ENCODE results near the gene COL20A1. TPM values are rescaled to one million over a fixed set of nuclear protein-coding genes. Genes with fewer than 3 reads are reported as not detected.
A peak's percentile ranks its signal among the peaks of the same experiment; 100 is the strongest.

COL20A1 gene
- total RNA-seq, 1 donor from 2014 or later: 5.0 TPM

- peaks cover 3% of the 10 kb centered on the region for H3K9me3 Mint-ChIP-seq (ENCODE audit: unreplicated experiment)
- Histone ChIP-seq H3K79me2 (ENCODE audit: insufficient read depth, low read length) (no peaks in the 10 kb centered on the region), H2AFZ (ENCODE audit: low read depth, low read length) (no peak overlapping the region), H3K9me3 (ENCODE audit: insufficient read depth, low read depth, low read length) (no peaks in the 10 kb centered on the region), H3K27me3 (ENCODE audit: insufficient read depth, low read length) (peaks cover 13% of the 10 kb centered on the region), H3K4me2 (ENCODE audit: low read length) (no peak overlapping the region), H3K4me1 (ENCODE audit: insufficient read depth, low read length) (no peaks in the 10 kb centered on the region), H3K9ac (ENCODE audit: low read length) (no peak overlapping the region), H3K27ac (ENCODE audit: low read depth, low read length) (no peak overlapping the region), H3K4me3 (ENCODE audit: insufficient read depth, low read depth, low read length) (no peak overlapping the region), H4K20me1 (ENCODE audit: insufficient read depth, low read length) (no peaks in the 10 kb centered on the region), H3K36me3 (ENCODE audit: insufficient read depth, low read length) (no peaks in the 10 kb centered on the region)
- no peak overlapping the region for H3K4me3 Mint-ChIP-seq (ENCODE audit: unreplicated experiment)
- TF ChIP-seq EZH2 (IDR thresholded peaks at IDR 0.05; ENCODE audit: insufficient read depth, low read length) (no peak), CTCF (IDR thresholded peaks at IDR 0.05; ENCODE audit: insufficient read depth, low read depth, low read length) (no peak)
- DNase-seq (ENCODE audit: low read depth): no peak
- peaks cover 1% of the 10 kb centered on the region for H3K36me3 Mint-ChIP-seq (ENCODE audit: low read depth, unreplicated experiment)
- no peaks in the 10 kb centered on the region for H3K4me1 Mint-ChIP-seq (ENCODE audit: low read depth, unreplicated experiment)
- peaks cover 34% of the 10 kb centered on the region for H3K27me3 Mint-ChIP-seq (ENCODE audit: low read depth, unreplicated experiment)
- FAIRE-seq: no peak
- H3K27ac Mint-ChIP-seq (ENCODE audit: unreplicated experiment): no peak overlapping the region
These were observed 87.4 kb downstream of the COL20A1 start for GRCh38 chr20:63380346-63380870.

- Histone ChIP-seq H3K4me1 (ENCODE audit: insufficient read depth, low read length) (no peaks in the 10 kb centered on the region), H3K36me3 (ENCODE audit: insufficient read depth, low read length) (no peaks in the 10 kb centered on the region), H3K79me2 (ENCODE audit: insufficient read depth, low read length) (no peaks in the 10 kb centered on the region), H2AFZ (ENCODE audit: low read depth, low read length) (no peak overlapping the region), H3K4me3 (ENCODE audit: insufficient read depth, low read depth, low read length) (no peak overlapping the region), H3K27ac (ENCODE audit: low read depth, low read length) (no peak overlapping the region), H3K9ac (ENCODE audit: low read length) (no peak overlapping the region), H3K9me3 (ENCODE audit: insufficient read depth, low read depth, low read length) (peaks cover 11% of the 10 kb centered on the region), H3K27me3 (ENCODE audit: insufficient read depth, low read length) (peaks cover 13% of the 10 kb centered on the region), H4K20me1 (ENCODE audit: insufficient read depth, low read length) (no peaks in the 10 kb centered on the region), H3K4me2 (ENCODE audit: low read length) (no peak overlapping the region)
- Mint-ChIP-seq H3K4me3 (ENCODE audit: unreplicated experiment) (no peak overlapping the region), H3K36me3 (ENCODE audit: low read depth, unreplicated experiment) (peaks cover 2% of the 10 kb centered on the region), H3K4me1 (ENCODE audit: low read depth, unreplicated experiment) (no peaks in the 10 kb centered on the region), H3K27ac (ENCODE audit: unreplicated experiment) (no peak overlapping the region), H3K9me3 (ENCODE audit: unreplicated experiment) (peaks cover 11% of the 10 kb centered on the region), H3K27me3 (ENCODE audit: low read depth, unreplicated experiment) (peaks cover 34% of the 10 kb centered on the region)
- FAIRE-seq (no peak), DNase-seq (ENCODE audit: low read depth) (no peak)
- peak; percentile 49 for TF ChIP-seq CTCF (IDR thresholded peaks at IDR 0.05; ENCODE audit: insufficient read depth, low read depth, low read length)
- no peak for TF ChIP-seq EZH2 (IDR thresholded peaks at IDR 0.05; ENCODE audit: insufficient read depth, low read length)
These were observed 88.9 kb downstream of the COL20A1 start for GRCh38 chr20:63381781-63382431.
